Gastroesophageal sphincter (tissue), 3 donors: ENCODE results near the gene PDK3.

Source experiments
- CTCF ChIP-seq, 4 experiments: fragments of 200-600 bp in 2 of 4; fragments of 450-650 bp in 2 of 4; sonication (generic) in 1 of 4; IDR thresholded peaks; one replicate each; pipeline ENCODE4 v1.5.1; 2017 to 2019; ENCODE audit warnings: antibody characterized with exemption in 4 of 4, mild to moderate bottlenecking in 2 of 4, moderate library complexity in 2 of 4
- POLR2A ChIP-seq, 2 donors: fragments of 450-650 bp; IDR thresholded peaks; one replicate each; pipeline ENCODE4 v1.6.1; 2017; ENCODE audit warnings: antibody characterized with exemption in 2 of 2, mild to moderate bottlenecking in 2 of 2, moderate library complexity in 1 of 2
- POLR2AphosphoS5 ChIP-seq: sonication (generic); formaldehyde crosslinking; IDR thresholded peaks from one replicate; pipeline ENCODE4 v1.6.1; 2017; ENCODE audit warnings: antibody characterized with exemption

- TF ChIP-seq POLR2AphosphoS5, result no peak
- TF ChIP-seq CTCF (IDR thresholded peaks at IDR 0.05), result no peak
- no peak for TF ChIP-seq POLR2A (IDR thresholded peaks at IDR 0.05)
These were observed 61.5 kb downstream of the PDK3 start for GRCh38 chrX:24526616-24527015.
